Measurements from ENCODE around the gene TENT4B.
"Not testable (repeated sequence)": the region's sequence is repeated elsewhere in the genome, so short reads cannot be mapped to it uniquely, and the experiment has no call there.

Gene TENT4B

DNA sequence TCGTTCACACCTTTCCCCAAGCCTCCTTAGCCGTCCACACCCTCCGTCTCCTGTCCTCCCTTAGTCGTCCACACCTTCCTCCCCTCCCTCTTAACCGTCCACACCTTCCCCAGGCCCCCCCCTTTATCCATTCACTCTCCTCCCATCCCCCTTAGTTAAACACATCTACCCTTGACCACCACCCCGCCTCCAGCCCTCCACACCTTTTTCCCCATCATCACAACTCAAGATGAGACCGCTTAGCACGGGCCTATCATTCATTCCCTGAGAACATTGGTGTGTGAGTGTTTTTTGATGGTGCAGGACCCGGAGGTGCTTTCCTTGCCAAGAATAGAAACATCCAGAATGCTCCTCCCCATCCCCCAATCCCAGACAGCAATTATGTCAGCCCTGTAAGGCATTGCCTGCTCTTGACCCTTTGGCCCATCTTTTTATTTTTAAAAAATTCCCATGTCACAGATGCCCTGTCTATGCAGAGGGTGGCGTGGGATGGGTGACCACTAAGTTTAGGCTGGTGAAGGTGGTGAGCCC, 1.4 kb downstream of the TENT4B start:
- no peak for DNase-seq (ENCODE audit: low read depth)

DNA sequence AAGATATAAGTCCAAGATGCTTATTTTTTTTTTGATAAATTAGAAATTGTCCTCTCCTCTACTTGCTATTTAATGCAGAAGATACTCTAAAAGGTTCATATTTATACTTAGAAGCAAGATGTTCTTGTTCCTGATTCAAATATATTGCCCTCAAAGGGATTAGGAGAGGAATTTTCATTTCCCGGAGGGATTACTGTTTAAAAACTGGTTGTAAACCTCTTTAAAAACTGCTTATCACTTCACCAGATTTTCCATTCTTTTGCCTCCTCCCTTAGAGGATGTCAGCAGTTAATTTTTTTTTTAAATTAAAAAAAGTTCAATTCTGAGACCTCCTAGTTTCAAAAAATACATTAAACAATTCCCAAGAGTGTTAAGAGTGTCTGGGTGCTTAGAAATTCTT, 2.8 kb downstream of the TENT4B start:
- no peak for DNase-seq (ENCODE audit: low read depth)

DNA sequence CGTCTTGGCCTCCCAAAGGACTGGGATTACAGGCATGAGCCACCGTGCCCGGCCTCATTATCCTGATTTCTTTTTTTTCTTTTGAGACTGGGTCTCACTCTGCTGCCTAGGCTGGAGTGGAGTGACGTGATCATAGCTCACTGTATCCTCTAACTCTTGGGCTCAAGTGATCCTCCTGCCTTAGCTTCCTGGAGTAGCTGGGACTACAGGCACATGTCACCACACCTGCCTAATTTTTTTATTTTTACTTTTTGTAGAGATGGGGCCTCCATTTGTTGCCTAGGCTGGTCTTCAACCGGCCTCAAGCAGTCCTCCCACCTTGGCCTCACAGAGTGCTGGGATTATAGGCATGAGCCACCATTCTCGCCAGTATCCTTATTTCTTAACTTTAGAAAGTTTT, 3.5 kb downstream of the TENT4B start:
- DNase-seq (ENCODE audit: low read depth), result no peak

DNA sequence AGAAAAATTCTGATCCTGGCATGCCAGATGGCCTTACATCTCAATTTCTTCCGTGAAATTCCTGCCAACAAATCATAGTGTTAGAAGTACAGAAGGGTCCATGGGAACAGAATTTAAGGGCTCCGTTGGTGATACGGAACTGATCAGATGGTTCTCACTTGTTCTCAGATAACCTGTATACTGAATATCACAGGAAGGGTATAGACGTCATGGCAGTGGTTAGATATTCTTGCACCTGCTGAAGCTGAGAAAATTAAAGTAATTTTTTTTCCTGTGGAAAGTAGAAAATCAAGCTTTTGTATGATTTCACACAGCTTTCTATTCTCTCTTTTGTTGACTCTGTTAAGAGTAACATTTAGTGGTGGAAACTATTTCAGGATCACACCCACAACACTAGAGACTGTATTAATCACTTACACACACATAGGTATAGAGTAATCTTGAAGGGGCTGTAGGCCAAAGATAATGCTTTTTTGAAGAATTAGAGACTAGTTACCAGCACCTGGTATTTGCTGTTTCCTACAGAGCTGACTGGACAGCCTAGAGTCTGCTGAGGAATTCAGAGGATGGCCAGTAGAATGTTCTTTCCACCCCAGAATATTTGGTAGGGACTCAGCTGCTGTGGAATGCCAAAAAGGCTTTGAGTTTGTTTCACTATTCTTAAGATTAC, 7.5 kb downstream of the TENT4B start:
- no peak for DNase-seq (ENCODE audit: low read depth)

DNA sequence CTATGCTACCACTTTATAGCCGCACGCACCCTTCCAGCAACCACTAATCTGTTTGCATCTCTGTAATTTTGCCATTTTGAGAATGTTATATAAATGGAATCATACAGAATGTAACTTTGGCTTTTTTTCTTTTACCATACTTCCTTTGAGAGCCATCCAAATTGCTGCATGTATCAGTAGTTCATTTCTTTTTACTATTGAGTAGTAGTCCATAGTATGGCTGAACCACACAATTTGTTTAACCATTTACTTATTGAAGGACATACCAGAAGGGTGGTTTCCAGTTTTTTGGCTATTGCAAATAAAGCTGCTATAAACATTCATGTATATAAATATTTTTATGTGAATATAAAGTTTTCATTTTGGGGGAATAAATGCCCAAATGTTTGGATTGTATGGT, 8.8 kb downstream of the TENT4B start:
- DNase-seq (ENCODE audit: low read depth), result no peak

DNA sequence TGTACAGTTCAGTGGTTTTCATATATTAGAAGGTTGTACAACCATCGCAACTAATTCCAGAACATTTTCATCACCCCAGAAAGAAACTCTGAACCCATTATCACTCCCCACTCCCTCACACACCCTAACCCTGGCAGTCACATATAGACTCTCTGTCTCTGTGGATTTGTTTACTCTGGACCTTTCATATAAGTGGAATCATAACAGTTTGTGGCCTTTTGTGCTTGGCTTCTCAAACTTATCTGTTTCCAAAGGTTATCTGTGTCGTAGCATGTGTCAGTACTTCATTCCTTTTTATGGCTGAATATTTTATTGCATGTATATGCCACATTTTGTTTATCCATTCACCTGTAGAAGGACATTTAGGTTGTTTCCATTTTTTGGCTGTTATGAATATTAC, 12.4 kb downstream of the TENT4B start:
- DNase-seq (ENCODE audit: low read depth), result no peak

DNA sequence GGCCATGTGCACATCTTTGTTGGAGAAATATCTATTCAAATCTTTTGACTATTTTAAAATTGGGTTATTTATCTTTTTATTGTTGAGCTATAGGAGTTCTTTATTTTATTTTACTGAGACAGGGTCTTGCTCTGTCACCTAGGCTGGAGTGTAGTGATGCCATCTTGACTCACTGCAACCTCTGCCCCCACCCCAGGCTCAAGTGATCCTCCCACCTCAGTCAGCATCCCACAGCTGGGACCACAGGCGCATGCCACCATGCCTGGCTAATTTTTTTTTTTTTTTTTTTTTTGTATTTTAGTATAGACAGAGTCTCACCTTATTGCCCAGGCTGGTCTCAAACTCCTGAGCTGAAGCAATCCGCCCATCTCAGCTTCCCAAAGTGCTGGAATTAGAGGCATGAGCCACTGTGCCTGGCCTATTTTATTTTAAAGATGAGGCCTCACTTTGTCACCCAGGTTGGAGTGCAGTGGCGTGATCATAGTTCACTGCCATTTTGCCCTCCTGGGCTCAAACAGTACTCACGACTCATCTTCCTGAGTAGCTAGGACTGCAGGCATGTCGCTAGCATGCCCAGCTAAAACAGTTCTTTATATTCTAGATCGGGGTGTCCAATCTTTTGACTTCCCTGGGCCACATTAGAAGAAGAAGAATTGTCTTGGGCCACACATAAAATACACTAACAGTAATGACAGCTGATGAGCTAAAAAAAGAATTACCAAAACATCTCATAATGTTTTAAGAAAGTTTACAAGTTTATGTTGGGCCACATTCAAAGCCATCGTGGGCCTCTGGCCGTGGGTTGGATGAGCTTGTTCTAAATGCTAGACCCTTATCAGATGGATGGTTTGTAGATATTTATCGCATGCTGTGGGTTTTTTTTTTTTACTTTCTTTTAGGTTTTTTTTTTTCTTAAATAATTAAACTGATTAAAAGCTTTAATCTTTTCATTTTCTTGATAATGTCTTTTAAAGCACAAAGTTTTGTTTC, 13.7 kb downstream of the TENT4B start:
- DNase-seq (ENCODE audit: low read depth), result no peak

DNA sequence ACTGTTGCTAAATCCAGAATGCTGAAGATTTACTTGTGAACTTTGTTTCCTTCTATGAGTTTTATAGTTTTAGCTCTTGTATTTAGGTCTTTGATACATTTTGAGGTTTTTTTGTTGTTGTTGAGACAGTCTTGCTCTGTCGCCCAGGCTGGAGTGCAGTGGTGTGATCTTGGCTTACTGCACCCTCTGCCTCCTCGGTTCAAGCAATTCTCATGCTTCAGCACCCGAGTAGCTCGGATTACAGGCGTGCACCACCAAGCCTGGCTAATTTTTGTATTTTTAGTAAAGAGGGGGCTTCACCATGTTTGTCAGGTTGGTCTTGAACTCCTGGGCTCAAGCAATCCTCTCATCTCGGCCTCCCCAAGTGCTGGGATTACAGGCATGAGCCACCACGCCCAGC, 14.4 kb downstream of the TENT4B start:
- no peak for DNase-seq (ENCODE audit: low read depth)

DNA sequence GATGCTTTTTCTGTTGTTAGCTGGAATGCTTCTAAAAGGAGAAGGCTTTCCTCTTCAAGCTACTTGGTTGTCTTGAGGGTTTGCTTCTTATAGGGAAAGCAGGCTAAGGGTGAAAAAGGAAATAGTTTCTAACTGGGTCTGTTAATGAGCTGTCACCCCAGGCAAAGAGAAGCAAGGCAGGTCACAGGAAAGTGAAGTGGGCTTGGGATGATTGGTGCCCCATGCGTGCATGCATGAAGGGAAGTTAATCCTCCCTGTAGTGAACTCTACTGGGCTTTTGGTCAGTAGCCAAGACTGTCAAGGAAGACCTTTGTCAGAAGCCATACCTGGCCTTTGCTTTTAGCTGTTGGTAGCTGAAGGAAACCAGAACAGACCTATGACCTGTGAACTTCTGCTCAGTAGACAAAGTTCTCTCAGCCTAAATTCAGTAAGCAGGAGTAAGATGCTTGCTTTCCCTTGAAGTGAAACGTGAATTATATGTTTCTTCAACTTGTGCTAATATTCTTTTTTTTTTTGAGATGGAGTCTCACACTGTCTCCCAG, 16.5 kb downstream of the TENT4B start:
- DNase-seq (ENCODE audit: low read depth), result no peak

DNA sequence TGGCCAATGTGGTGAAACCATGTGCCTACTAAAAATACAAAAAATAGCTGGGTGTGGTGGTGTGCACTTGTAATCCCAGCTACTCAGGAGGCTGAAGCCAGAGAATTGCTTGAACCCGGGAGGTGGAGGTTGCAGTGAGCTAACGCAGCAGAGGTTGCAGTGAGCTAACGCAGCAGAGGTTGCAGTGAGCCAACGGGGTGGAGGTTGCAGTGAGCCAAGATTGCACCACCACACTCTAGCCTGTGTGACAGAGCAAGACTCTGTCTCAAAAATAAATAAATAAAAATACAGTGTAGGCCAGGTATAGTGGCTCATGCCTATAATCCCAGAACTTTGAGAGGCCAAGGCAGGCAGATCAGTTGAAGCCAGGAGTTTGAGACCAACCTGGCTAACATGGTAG, 18.7 kb downstream of the TENT4B start:
- not testable (repeated sequence) for DNase-seq (ENCODE audit: low read depth)

DNA sequence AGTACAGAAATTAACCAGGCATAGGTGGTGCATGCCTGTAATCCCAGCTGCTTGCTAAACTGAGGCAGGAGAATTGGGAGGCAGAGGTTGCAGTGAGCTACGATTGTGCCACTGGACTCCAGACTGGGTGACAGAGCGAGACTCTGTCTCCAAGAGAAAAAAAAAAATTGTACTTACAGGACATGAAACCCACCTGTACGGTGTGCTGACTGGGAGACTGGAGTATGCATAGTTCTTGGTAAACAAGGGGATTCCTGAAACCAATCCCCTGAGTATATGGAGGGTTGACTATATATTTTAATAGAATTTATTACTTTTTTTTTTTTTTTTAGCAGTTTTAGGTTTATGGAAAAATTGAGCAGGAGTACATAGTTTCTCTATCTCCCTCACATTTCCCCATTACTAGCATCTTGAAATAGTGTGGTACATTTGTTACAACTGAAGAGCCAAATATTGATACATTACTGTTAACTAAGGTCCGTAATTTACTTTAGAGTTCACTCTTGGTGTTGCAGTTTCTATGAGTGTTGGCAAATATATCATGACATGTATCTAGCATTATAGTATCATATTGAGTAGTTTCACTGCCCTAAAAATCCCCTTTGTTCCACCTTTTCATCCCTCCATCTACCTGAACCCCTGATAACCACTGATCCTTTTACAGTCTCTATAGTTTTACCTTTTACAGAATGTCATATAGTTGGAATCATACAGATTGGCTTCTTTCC, 19.3 kb downstream of the TENT4B start:
- DNase-seq (ENCODE audit: low read depth), result no peak

DNA sequence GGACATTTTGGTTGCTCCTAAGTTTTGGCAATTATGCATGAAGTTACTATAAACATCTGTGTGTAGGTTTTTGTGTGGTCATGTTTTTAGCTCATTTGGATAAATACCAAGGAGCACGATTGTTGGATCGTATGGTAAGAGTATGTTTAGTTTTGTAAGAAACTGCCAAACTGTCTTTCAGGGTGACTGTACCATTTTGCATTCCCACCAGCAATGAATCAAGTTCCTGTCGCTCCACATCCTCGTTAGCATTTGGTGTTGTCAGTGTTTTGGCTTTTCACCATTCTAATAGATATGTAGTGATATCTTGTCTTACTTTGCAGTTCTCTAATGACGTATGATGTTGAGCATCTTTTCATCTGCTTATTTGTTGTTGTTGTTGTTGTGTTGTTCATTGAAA, 20.2 kb downstream of the TENT4B start:
- DNase-seq (ENCODE audit: low read depth), result no peak

DNA sequence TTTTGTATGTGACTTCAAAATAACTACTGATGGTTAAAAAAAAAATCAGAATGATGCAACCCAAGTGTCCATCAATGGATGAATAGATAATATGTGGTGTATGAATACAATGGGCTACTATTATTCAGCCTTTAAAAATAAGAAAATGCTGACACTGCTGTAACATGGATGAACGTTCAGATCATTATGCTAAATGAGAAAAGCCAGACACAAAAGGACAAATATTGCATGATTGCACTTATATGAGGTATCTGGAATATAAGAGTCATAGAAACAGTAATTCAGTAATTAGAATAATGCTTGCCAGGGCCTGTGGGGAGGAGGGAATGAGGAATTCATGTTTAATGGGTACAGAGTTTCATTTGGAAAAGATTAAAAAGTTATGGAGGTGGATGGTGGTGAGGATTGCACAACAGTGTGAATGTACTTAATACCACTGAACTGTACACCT, 25.4 kb downstream of the TENT4B start:
- no peak for DNase-seq (ENCODE audit: low read depth)

DNA sequence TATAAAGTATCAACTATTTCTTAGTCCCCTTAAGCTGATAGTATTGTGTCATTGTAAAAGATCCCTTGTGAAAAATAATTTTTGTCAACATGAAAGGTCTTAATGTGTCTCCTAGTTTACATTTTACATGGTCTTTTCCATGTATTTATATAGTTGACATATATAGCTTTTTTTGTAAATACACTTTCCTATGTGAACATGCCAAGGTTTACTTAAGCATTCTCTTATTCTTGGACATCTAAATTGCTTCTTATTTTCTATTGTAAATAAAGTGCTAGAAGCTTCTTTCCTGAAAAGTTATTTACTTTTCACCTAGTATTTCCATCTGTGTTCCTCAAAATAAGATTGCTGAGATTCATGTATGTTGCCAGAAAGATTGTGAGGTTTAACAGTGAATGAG, 29.3 kb downstream of the TENT4B start:
- DNase-seq (ENCODE audit: low read depth), result no peak

DNA sequence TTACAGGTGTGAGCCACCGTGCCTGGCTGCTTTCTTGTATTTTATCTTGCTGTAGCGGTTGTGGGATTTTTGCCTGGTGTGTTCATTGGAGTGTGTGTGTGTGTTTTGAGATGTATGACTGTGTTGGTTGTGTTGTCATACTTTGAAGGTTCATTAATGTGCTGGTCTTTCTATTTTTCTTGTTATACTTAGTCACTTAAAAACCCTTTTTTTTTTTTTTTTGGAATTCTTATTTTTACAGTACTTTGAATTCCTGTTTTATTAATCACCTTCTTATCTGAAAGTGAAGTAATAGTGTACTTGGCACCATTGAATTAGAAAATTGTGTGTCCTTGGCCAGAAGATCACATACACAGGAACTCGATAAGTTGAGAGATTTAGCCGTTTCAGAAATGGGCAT, 30.2 kb downstream of the TENT4B start:
- no peak for DNase-seq (ENCODE audit: low read depth)

DNA sequence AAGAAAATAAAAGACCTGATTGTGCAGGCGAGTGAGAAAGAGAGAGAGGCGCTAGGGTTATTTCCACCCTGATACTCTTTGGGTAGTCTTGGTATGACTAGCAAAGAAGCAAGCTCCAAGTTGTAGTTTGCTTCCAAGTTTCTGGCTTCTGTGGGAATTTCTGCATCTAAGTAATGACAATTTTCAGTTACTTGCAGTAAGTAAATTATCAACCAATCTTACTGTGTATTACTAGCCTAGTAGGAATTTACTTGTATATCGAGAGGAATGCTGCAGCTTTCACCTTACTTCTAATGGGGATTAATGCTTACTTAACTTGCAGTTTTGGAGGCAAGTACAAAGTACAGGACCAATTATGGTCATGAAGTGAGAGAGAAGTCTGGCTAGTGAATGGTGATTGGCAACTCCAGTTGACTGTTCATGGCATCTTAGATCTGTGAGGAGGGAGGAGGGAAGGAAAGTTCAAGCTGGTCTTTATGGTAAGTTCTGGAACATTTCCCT, 31.9 kb downstream of the TENT4B start:
- no peak for DNase-seq (ENCODE audit: low read depth)

DNA sequence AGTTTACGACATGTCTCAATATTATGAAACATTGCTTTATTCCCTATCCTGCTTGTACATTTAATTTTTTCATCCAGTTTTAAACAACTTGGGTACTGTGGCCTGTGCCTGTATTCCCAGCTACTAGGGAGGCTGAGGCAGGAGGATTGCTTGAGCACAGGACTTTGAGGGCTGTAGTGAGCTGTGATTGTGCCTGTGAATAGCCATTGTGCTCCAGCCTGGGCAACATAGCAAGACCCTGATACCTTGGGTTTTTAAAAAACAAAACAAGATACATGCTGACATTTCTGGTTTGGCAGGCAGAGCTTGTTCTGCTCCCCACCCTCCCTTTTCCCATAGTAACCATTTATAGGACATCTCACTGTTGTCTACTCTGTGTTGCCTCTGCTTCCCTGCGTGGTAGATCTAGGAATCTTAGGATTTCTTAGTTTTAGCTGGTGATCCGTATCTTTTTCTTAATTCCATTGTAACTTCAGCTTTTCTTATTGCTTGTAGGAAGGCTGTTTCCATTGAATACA, 35.6 kb downstream of the TENT4B start:
- DNase-seq (ENCODE audit: low read depth), result no peak

DNA sequence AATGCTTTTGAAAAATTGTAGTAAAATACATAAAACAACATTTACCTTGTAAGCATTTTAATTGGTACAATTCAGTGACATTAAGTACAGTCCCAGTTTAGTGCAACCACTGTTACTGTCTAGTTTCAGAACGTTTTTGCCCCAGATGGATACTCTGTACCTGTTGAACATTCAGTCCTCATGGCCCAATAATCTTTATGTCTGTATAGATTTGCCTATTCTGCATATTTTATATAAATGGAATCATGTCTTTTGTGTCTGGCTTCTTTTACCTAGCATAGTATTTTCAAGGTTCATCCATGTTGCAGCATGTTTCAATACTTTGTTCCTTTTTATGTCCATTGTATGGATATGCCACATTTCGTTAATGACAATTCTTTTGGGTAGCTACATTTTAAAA, 37.2 kb downstream of the TENT4B start:
- no peak for DNase-seq (ENCODE audit: low read depth)

DNA sequence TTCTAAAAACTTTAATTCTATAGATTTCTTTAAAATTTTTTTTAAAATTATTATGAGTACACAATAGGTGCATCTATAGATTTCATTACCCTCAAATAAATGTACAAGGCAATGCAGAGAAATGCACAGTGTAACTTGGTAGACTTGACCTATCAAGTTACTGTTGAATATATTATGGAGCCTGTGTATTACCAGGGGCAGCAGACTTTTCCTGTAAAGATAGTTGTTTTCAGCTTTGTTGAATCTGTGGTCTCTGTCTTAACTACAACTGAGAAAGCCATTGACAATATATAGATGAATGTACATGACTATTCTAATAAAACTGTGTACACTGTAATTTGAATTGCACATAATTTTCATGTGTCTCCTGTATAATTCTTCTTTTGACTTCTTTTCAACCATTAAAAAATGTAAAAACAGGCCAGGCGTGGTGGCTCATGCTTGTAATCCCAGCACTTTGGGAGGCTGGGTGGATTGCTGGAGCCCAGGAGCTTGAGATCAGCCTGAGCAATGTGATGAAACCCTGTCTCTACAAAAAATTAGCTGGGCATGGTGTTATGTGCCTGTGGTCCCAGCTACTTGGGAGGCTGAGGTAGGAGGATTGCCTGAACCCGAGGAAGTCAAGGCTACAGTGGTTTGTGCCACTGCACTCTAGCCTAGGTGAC, 39.4 kb downstream of the TENT4B start:
- DNase-seq (ENCODE audit: low read depth), result no peak

DNA sequence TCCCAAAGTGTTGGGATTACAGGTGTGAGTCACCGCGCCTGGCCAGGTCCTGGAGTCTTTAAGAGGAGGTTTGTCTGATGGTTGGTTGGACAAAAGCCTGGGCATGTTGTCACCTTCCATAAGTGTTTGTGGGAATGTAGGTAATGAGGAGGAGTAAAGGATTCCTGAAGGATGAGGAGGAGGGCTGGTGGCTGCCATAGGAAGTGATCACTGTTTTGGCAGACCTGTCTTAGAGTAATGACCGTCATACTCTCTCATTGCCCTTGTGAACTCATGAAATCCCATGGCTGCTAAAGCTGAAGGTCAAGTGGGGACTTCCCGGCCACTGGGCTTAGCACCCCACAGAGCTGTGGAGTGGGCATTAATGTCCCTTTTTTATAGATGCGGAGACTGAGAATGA, 40.5 kb downstream of the TENT4B start:
- no peak for DNase-seq (ENCODE audit: low read depth)

DNA sequence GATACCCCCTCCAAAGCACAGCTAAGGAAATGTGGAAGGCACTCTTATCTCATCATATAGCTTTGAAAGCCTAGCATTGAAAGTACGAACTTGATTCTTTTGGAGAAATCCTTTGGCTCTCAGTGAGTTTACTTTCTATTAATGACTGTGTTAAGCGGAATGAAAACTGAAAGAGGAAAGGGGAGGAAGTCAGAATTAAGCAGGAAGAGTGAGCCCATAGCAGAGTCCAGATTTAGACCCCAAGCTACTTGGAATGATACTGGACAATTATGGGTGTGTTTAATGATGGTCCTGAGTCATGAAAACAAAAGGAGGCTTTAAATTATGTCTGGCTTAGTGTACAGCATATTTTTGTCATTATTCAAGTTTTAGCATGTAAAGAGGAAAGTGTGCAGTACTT, 42.2 kb downstream of the TENT4B start:
- no peak for DNase-seq (ENCODE audit: low read depth)

Measured in activated T-helper 1 cell treated with Interleukin-2 at 50 U/mL for 16 hours (primary cell).